ENCODE data around the gene ESRRB.

The ESRRB gene

DNA sequence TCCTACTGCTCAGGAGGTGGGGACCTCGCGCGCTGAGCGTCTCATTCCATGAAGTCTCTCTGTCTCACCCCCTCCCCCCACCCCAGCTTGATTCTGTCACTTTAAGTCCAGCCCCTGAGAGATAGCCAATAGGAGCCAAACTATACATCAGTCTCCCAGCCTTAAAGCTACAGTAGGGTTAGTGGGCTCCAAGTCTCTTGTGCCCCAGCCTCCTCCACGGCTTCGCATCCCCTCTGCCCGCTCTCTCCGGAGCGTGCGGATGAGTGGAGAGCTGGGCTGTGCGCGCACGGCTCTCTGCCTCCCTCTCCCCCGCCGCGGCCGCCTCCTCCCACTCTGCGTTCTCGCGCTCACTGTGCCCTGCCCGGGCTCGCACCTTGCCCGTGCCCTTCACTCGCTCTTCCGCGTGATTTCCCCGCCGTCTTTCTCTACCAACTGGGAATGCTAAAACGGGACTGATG, at the start of gene ESRRB:
TSS of gene ESRRB (plus strand) at position 191 of the 458 bp plus-strand sequence. CDS start at position 456, 265 bp downstream.
- peak; percentile 65 for DNase-seq (ENCODE audit: low spot score)

GRCh38 chr14:76326918-76327689, 48.8 kb upstream of the ESRRB start:
- DNase-seq (ENCODE audit: low spot score), result no peak

GRCh38 chr14:76328457-76329137, 47.3 kb upstream of the ESRRB start:
- no peak for DNase-seq (ENCODE audit: low spot score)

GRCh38 chr14:76329154-76329928, 46.6 kb upstream of the ESRRB start:
- DNase-seq (ENCODE audit: low spot score), result no peak

- DNase-seq (ENCODE audit: low spot score), result no peak
These were observed 46.0 kb upstream of the ESRRB start for GRCh38 chr14:76329951-76330350.

DNA sequence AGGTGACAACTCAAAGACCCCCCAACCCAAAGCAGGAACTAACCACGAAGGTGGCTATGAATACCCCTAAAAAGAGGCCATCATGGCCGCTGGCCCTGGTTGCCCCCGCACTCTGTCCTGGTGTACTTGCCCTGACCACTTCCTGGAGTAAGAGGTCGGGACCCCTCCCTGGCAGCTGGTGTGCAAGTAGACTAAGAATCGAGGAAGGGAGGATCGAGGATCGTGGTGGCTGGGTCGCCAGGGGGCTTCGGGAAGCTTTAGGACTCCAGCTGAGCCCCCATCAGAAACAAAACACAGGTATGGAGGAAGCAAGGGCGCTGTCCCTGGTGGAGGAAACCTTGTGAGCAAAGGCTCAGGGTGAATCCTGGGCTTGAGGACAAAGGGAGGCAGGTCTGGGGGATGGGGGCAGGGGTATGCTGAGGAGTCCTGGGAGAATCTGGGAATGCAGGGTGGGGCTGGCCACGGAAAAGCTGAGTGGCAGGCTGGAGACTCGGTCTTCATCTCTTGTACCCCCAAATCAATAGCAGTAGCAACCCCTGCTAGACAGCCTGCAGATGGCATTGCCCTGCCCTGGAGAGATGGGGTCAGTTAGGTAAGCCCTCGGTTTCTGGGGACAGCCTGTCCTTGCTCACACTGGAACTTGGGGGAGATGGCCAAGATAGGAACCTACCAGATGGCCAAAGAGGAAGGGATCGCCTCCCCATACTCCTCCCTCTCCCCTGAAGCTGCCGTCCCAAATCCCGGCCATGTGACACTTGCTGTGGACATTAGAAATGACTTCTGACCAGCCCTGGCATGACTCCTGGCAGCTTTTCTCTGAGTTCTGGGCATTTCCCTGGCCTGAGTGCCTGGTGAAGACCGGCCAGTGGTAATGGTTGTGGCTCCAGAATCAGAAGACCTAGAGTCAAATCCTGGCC, 45.3 kb upstream of the ESRRB start:
- DNase-seq (ENCODE audit: low spot score), result no peak

DNA sequence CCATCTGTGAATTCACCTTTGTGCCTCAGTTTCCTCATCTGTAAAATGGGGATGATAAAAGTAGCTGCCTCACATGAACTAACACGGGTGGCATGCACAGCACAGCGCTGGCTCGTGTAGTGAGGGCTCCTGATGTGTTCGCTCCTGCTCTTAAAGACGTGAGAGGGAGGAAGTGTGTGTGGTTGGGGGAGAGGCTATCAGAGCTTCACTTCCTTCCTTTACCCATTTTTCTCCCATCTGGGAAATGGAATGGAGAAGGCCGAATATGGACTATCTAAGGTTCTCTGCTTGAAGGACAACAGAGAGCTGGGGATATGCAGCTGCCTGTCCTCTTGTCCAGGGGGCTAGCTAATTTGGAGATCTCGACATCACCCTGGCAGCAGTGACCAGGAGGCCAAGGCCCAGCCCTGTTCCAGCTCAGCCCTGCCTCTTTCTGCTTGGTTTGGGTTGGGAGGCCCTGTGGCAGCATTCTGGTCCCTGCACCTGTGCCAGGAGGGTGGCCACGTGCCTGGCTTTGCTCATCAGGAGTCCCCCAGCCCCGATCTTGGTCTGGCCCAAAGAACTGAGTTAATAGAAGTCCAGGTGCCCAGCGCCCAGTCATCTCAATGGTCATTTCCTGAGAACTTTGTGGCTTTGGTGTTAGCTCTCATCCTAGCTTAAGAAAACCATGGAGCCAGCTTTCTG, 44.5 kb upstream of the ESRRB start:
- no peak for DNase-seq (ENCODE audit: low spot score)

DNA sequence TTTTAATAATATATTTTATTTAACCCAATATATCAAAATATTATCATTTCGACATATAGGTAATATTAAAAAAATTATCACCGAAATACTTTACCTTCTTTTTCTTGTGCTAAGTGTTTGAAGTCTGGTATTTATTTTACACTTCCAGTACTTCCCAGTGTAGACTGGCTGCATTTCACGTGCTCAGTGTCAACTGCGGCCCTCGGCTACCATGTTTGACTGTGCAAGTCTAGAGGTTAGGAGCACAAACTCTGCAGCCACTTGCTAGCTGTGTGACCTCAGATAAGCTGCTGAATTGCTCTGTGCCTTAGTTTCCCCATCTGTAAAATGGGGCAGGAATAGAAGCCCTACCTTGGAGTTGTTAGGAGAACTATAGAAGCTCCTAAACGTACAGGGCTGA, 42.3 kb upstream of the ESRRB start:
- no peak for DNase-seq (ENCODE audit: low spot score)

- DNase-seq (ENCODE audit: low spot score), result no peak
These were observed 41.6 kb upstream of the ESRRB start for GRCh38 chr14:76334316-76334715.

GRCh38 chr14:76336876-76337275, 39.1 kb upstream of the ESRRB start:
- DNase-seq (ENCODE audit: low spot score), result no peak

DNA sequence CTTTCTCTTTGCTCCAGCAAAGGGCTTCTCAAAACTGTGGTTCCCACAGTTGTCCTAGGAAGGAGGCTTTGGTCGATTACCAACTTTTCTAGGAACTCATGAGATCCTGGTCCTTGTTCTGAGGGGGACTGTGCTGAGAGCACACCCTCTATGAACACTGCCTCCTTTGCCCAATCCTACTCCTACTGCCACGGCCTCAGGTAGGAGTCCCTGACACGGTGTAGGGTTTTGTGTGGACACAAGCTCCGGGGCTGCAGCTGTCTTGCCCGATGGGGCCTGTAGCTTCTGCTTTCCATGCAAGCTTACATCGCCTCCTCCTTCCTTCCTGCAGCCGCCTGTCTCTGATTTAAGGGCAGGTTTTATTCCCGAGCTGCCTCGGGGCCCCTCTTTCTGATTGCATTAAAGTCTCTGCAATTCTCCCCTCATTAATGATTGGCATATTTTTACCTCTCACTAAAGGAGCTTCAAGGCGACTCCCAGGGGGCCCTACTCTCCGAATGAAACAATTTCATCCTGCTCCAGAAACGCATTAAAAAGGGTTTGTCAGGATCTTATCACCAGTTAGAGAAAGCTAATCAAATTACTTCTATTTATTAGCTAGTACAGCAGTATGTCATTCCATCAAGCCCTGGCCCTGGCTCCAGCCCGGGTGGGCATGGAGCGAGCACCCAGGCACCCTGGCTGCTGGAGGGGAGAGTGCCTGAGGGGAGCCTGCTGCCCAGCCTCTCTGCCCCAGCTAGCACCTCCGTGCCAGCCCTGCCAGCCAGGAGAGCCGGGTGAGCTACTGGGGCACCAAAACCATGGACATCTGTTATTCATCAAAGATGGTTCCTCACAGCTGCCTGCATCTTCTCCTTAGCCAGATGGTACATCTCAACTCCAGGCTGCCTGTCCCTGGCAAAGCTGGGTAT, 38.0 kb upstream of the ESRRB start:
- DNase-seq (ENCODE audit: low spot score), result no peak

GRCh38 chr14:76339728-76340615, 36.0 kb upstream of the ESRRB start:
- DNase-seq (ENCODE audit: low spot score), result no peak

DNA sequence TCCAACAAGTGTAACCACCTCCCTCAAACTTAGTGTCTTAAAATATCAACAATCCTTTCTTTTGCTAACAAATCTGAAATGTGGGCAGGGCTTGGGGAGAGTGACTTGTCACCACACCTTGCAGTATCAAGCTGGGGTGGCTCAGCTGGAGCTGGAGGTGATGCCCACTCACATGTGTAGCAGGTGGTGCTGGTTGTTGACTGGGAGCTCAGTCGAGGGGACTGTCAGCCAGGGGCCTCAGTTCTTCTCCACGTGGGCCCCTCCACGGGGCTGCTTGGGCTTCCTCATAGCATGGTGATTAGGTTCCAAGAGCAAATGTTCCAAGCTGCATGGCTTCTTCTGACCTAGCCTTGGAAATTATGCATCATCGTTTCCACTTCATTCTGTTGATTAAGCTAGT, 32.6 kb upstream of the ESRRB start:
- no peak for DNase-seq (ENCODE audit: low spot score)

GRCh38 chr14:76346391-76347160, 29.4 kb upstream of the ESRRB start:
- no peak for DNase-seq (ENCODE audit: low spot score)

- no peak for DNase-seq (ENCODE audit: low spot score)
These were observed 27.0 kb upstream of the ESRRB start for GRCh38 chr14:76348898-76349297.

- no peak for DNase-seq (ENCODE audit: low spot score)
These were observed 25.9 kb upstream of the ESRRB start for GRCh38 chr14:76349993-76350392.

DNA sequence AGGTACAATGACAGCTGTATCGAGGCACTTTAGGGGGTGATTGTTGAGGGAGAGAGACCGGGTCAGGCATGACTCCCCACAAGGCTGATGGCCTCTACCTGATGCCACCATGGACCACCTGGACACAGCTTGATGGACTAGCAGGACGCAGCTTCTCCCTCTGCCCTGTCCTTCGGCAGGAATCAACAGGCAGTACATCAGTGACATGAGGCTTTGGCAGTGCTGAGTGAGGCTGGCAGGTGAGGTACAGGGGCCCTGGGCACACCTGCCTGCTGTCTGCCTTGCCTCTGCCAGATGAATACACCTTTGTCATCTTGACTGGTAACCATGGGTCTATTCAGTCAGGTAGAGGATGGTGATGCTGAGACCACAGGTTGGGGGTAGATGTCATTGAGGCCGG, 25.3 kb upstream of the ESRRB start:
- no peak for DNase-seq (ENCODE audit: low spot score)

DNA sequence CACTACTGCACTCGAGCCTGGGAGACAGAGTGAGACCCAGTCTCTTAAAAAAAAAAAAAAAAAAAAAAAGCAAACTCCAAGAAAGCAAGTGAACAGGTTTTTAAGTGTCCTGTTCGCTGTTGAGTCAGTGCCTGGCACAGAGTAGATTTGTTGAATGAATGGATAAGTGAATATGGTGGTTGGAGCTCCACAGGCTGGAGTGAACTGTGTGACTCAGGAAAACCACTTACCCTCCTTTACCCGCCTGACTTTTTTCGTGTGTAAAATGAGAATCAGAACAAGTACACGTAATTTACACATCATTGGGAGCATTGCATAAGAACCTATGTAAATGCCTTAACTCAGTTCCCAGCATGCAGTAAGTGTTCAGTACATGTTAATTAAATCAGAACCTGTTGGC, 24.0 kb upstream of the ESRRB start:
- no peak for DNase-seq (ENCODE audit: low spot score)

All from ecto neural progenitor cell (in vitro differentiated cells).